Omental fat pad (tissue), 4 donors: ENCODE measurements around the gene PPM1N. TPM values are rescaled to one million over a fixed set of nuclear protein-coding genes. Genes with fewer than 3 reads are reported as not detected.

ENCODE experiments used
- ATAC-seq: fragments of 150-250 bp; one replicate; pipeline ENCODE4 v1.9.1; 2016; ENCODE audit warnings: mild to moderate bottlenecking, moderate library complexity; ENCODE audit not compliant: low FRiP score
- DNase-seq: peaks from one replicate; pipeline ENCODE4 v3.0.0-alpha.2; 2019; ENCODE audit warnings: low spot score
- CTCF ChIP-seq, 3 donors: fragments of 450-650 bp; IDR thresholded peaks; one replicate each; pipeline ENCODE4 v1.5.1; 2016 to 2017; ENCODE audit warnings: antibody characterized with exemption in 3 of 3, mild to moderate bottlenecking in 3 of 3, moderate library complexity in 2 of 3
- total RNA-seq, 4 donors: library from RNA; depleted of rRNA; stranded (reverse); fragments of >200 nt; gene quantifications; one replicate each; pipeline ENCODE4 v1.1.0, GENCODE V29; 2016

The PPM1N gene
- total RNA-seq, 4 donors from 2014 or later, result 1.9 to 3.8 (median 2.9) TPM

- DNase-seq (no peak), ATAC-seq (no peak)
- TF ChIP-seq CTCF (IDR thresholded peaks at IDR 0.05), result no peak
These were observed 44.0 kb downstream of the PPM1N start for GRCh38 chr19:45542234-45542668.

- no peak for ATAC-seq
- no peak for DNase-seq
- TF ChIP-seq CTCF (IDR thresholded peaks at IDR 0.05), result no peak
These were observed 49.0 kb downstream of the PPM1N start for GRCh38 chr19:45547211-45547770.

- ATAC-seq (no peak), DNase-seq (no peak)
- no peak for TF ChIP-seq CTCF (IDR thresholded peaks at IDR 0.05)
These were observed 49.8 kb downstream of the PPM1N start for GRCh38 chr19:45547965-45548609.

Other genes with a start within 250 kb of the PPM1N start
- 10 to 100 TPM; 10.6 to 14.8 (median 12.0) TPM for gene MARK4, start 247.2 kb upstream of the PPM1N start, total RNA-seq
- gene CKM, start 175.6 kb upstream of the PPM1N start, total RNA-seq, result not detected
- gene KLC3, start 157.7 kb upstream of the PPM1N start, total RNA-seq, result 1 to 10 TPM in 1 of 4 donors, under 1 TPM in 1, not detected in 2; 0.36 to 2.0 TPM
- gene ERCC2, start 127.9 kb upstream of the PPM1N start, total RNA-seq, result 10 to 100 TPM in 1 of 4 donors, 1 to 10 TPM in 3; 7.1 to 11.2 (median 8.4) TPM
- gene PPP1R13L, start 93.4 kb upstream of the PPM1N start, total RNA-seq, result 10 to 100 TPM; 13.7 to 20.0 (median 15.6) TPM
- 10 to 100 TPM in 1 of 4 donors, 1 to 10 TPM in 3; 5.2 to 29.8 (median 6.3) TPM for gene POLR1G, start 91.8 kb upstream of the PPM1N start, total RNA-seq
- 10 to 100 TPM; 63.7 to 93.8 (median 76.5) TPM for gene ERCC1, start 74.5 kb upstream of the PPM1N start, total RNA-seq
- 100 to 1,000 TPM; 306 to 713 (median 395) TPM for gene FOSB, start 30.4 kb upstream of the PPM1N start, total RNA-seq
- gene RTN2, start 1.4 kb upstream of the PPM1N start, total RNA-seq, result 1 to 10 TPM; 3.8 to 9.4 (median 7.0) TPM
- gene VASP, start 9.0 kb downstream of the PPM1N start, total RNA-seq, result 100 to 1,000 TPM in 1 of 4 donors, 10 to 100 TPM in 3; 47.0 to 132 (median 68.7) TPM
- gene OPA3, start 86.4 kb downstream of the PPM1N start, total RNA-seq, result 10 to 100 TPM in 2 of 4 donors, 1 to 10 TPM in 2; 6.3 to 15.5 (median 11.1) TPM
- gene GPR4, start 103.8 kb downstream of the PPM1N start, total RNA-seq, result 10 to 100 TPM in 3 of 4 donors, 1 to 10 TPM in 1; 6.0 to 29.4 (median 12.0) TPM
- 10 to 100 TPM; 18.0 to 22.4 (median 19.9) TPM for gene EML2, start 141.0 kb downstream of the PPM1N start, total RNA-seq
- gene GIPR, start 169.8 kb downstream of the PPM1N start, total RNA-seq, result 1 to 10 TPM; 1.1 to 8.7 (median 2.5) TPM
- gene SNRPD2, start 193.5 kb downstream of the PPM1N start, total RNA-seq, result 100 to 1,000 TPM; 104 to 194 (median 148) TPM
- gene QPCTL, start 194.2 kb downstream of the PPM1N start, total RNA-seq, result 1 to 10 TPM; 2.7 to 5.8 (median 5.2) TPM
- 1 to 10 TPM; 5.8 to 7.6 (median 6.7) TPM for gene FBXO46, start 232.5 kb downstream of the PPM1N start, total RNA-seq
- not detected for gene MEIOSIN, start 235.0 kb downstream of the PPM1N start, total RNA-seq